GM18861 (cell line): ENCODE measurements around the gene BMP6.
"Not testable (repeated sequence)": the region's sequence is repeated elsewhere in the genome, so short reads cannot be mapped to it uniquely, and the experiment has no call there.

ENCODE experiments used
- ATAC-seq: cut with Tn5 transposase; IDR thresholded peaks from one replicate; pipeline ENCODE4 v1.9.1; 2021; ENCODE audit not compliant: unreplicated experiment

The BMP6 gene

GRCh38 chr6:7786214-7786661 is 60.3 kb downstream of the BMP6 start:
- ATAC-seq = no peak

- no peak for ATAC-seq
Observed at GRCh38 chr6:7787137-7787608, 61.3 kb downstream of the BMP6 start.

- ATAC-seq = no peak
Observed at GRCh38 chr6:7787731-7788130, 61.8 kb downstream of the BMP6 start.

GRCh38 chr6:7794509-7794908 is 68.6 kb downstream of the BMP6 start:
- ATAC-seq = no peak

- no peak for ATAC-seq
Observed at GRCh38 chr6:7797386-7797785, 71.5 kb downstream of the BMP6 start.

- no peak for ATAC-seq
Observed at GRCh38 chr6:7798751-7799150, 72.9 kb downstream of the BMP6 start.

GRCh38 chr6:7802662-7803061 is 76.8 kb downstream of the BMP6 start:
- no peak for ATAC-seq

GRCh38 chr6:7803214-7803613 is 77.3 kb downstream of the BMP6 start:
- ATAC-seq = no peak

GRCh38 chr6:7805078-7805849 is 79.4 kb downstream of the BMP6 start:
- no peak for ATAC-seq

GRCh38 chr6:7805850-7806214 is 79.9 kb downstream of the BMP6 start:
- ATAC-seq = no peak

- ATAC-seq = no peak
Observed at GRCh38 chr6:7806711-7807110, 80.8 kb downstream of the BMP6 start.

- ATAC-seq = no peak
Observed at GRCh38 chr6:7809346-7809745, 83.4 kb downstream of the BMP6 start.

- ATAC-seq = no peak
Observed at GRCh38 chr6:7811441-7811840, 85.5 kb downstream of the BMP6 start.

GRCh38 chr6:7812623-7813022 is 86.7 kb downstream of the BMP6 start:
- ATAC-seq = no peak

- ATAC-seq = no peak
Observed at GRCh38 chr6:7813193-7813592, 87.3 kb downstream of the BMP6 start.

GRCh38 chr6:7813704-7814103 is 87.8 kb downstream of the BMP6 start:
- ATAC-seq = no peak

GRCh38 chr6:7815716-7816115 is 89.8 kb downstream of the BMP6 start:
- no peak for ATAC-seq

- ATAC-seq = not testable (repeated sequence)
Observed at GRCh38 chr6:7817184-7817583, 91.3 kb downstream of the BMP6 start.

GRCh38 chr6:7818257-7819214 is 92.6 kb downstream of the BMP6 start:
- ATAC-seq = no peak

- no peak for ATAC-seq
Observed at GRCh38 chr6:7819431-7820015, 93.6 kb downstream of the BMP6 start.

GRCh38 chr6:7820288-7820835 is 94.5 kb downstream of the BMP6 start:
- no peak for ATAC-seq
